HepG2 (cell line): ENCODE data around the gene RPS10. TPM values are rescaled to one million over a fixed set of nuclear protein-coding genes. Genes with fewer than 3 reads are reported as not detected.

Experiments
- ARID4A ChIP-seq: sonication (generic); formaldehyde crosslinking; IDR thresholded peaks from 2 replicates; pipeline ENCODE4 v1.5.0; 2020; ENCODE audit warnings: mild to moderate bottlenecking, missing genetic modification reagents, borderline replicate concordance
- ATF2 ChIP-seq: sonication (generic); formaldehyde crosslinking; IDR thresholded peaks from 2 replicates; pipeline ENCODE4 v1.4.0; 2020; ENCODE audit warnings: missing genetic modification reagents
- ATF4 ChIP-seq, 2 experiments: fragments of 450-650 bp in 1 of 2; sonication (generic) in 1 of 2; formaldehyde crosslinking; IDR thresholded peaks; 2 replicates each; pipeline versions ENCODE4 v1.5.0 to v1.8.0; 2020 to 2022; ENCODE audit warnings: mild to moderate bottlenecking in 1 of 2, missing genetic modification reagents in 1 of 2
- CREB3 ChIP-seq: sonication (generic); formaldehyde crosslinking; IDR thresholded peaks from 2 replicates; pipeline ENCODE4 v1.5.0; 2020; ENCODE audit warnings: missing genetic modification reagents
- CREM ChIP-seq, 2 experiments: sonication (generic) in 1 of 2; formaldehyde crosslinking in 1 of 2; IDR thresholded peaks; 2 replicates each; pipeline versions ENCODE4 v1.4.0 to v1.6.1; 2016 to 2020; ENCODE audit warnings: antibody characterized with exemption in 1 of 2, mild to moderate bottlenecking in 1 of 2, missing genetic modification reagents in 1 of 2
- FOXC1 ChIP-seq: sonication (generic); formaldehyde crosslinking; IDR thresholded peaks from 2 replicates; pipeline ENCODE4 v1.8.0; 2022; ENCODE audit warnings: mild to moderate bottlenecking, missing genetic modification reagents, borderline replicate concordance
- FUBP1 ChIP-seq: sonication (generic); formaldehyde crosslinking; IDR thresholded peaks from 2 replicates; pipeline ENCODE4 v1.5.1; 2020; ENCODE audit warnings: missing genetic modification reagents, mild to moderate bottlenecking, borderline replicate concordance
- HOXA5 ChIP-seq: sonication (generic); formaldehyde crosslinking; IDR thresholded peaks from 2 replicates; pipeline ENCODE4 v1.4.0; 2020; ENCODE audit warnings: missing genetic modification reagents
- IRX3 ChIP-seq: sonication (generic); formaldehyde crosslinking; IDR thresholded peaks from 2 replicates; pipeline ENCODE4 v1.8.1; 2023; ENCODE audit warnings: mild to moderate bottlenecking, low read depth, missing genetic modification reagents, borderline replicate concordance
- MIER2 ChIP-seq: IDR thresholded peaks from 2 replicates; pipeline ENCODE4 v1.6.1; 2016; ENCODE audit warnings: missing biosample characterization, missing genetic modification reagents
- TBX3 ChIP-seq: fragments of 450-650 bp; IDR thresholded peaks from 2 replicates; pipeline ENCODE4 v1.6.1; 2017; ENCODE audit warnings: antibody characterized with exemption, mild to moderate bottlenecking, inconsistent platforms, borderline replicate concordance
- TGIF2 ChIP-seq: IDR thresholded peaks from 2 replicates; pipeline ENCODE4 v1.6.1; 2016; ENCODE audit warnings: control low read depth, missing compliant biosample characterization
- ZIK1 ChIP-seq: sonication (generic); formaldehyde crosslinking; IDR thresholded peaks from 2 replicates; pipeline ENCODE4 v1.5.0; 2020; ENCODE audit warnings: mild to moderate bottlenecking, low read depth, missing genetic modification reagents, borderline replicate concordance
- ZKSCAN5 ChIP-seq: sonication (generic); formaldehyde crosslinking; IDR thresholded peaks from 2 replicates; pipeline ENCODE4 v1.5.1; 2020; ENCODE audit warnings: mild to moderate bottlenecking, missing genetic modification reagents
- ZNF205 ChIP-seq: IDR thresholded peaks from 2 replicates; pipeline ENCODE4 v1.6.1; 2018; ENCODE audit warnings: missing biosample characterization, missing genetic modification reagents
- ZNF607 ChIP-seq: sonication (generic); formaldehyde crosslinking; IDR thresholded peaks from 2 replicates; pipeline ENCODE4 v1.5.1; 2020; ENCODE audit warnings: missing genetic modification reagents, mild to moderate bottlenecking, borderline replicate concordance
- ZNF720 ChIP-seq: sonication (generic); formaldehyde crosslinking; IDR thresholded peaks from 2 replicates; pipeline ENCODE4 v1.4.0; 2020; ENCODE audit warnings: missing genetic modification reagents
- polyA plus RNA-seq, 8 experiments: library from polyadenylated mRNA; depleted of rRNA in 3 of 8; stranded (reverse) in 7 of 8; unstranded in 1 of 8; fragments of >200 nt; fragmentation: Illumina TruSeq in 4 of 8; extraction: Trizol in 4 of 8; gene quantifications; 2 replicates each; pipeline versions ENCODE4 v1.2.1 to v1.2.3, GENCODE V29; 2011 to 2016; ENCODE audit warnings: low read depth in 4 of 8, missing spikeins in 1 of 8, mixed read lengths in 1 of 8; ENCODE audit not compliant: insufficient read depth in 1 of 8
- total RNA-seq, 5 experiments: library from RNA; depleted of rRNA; stranded (reverse); fragments of >200 nt; fragmentation: Illumina TruSeq; extraction: Trizol; gene quantifications; 2 replicates each; pipeline ENCODE4 v1.2.3, GENCODE V29; 2016; ENCODE audit warnings: low read depth in 1 of 5

RPS10 gene
- total and polyA plus RNA-seq, 2 of the 13 experiments (the other 11 are each of a cell fraction or from before 2014, with no cell fraction given): 2,909 to 4,648 TPM

GRCh38 chr6:34390531-34391472, 35.1 kb downstream of the RPS10 start (continued):
- TF ChIP-seq FUBP1 (CRISPR knock-in tag): no peak
- no peak; the same call in 1 of the 2 replicates for TF ChIP-seq ATF2 (CRISPR knock-in tag)
- peak; percentile 11; the same call in 1 of the 2 replicates for TF ChIP-seq CREM (IDR thresholded peaks at IDR 0.05)
- no peak for TF ChIP-seq CREM (CRISPR knock-in tag; IDR thresholded peaks at IDR 0.05)
- no peak for TF ChIP-seq HOXA5 (CRISPR knock-in tag)
- peak in 1 of 2 experiments; percentile 18; a peak in 1 of 4 replicates for TF ChIP-seq ATF4 (CRISPR knock-in tag; IDR thresholded peaks at IDR 0.05)
- no peak for TF ChIP-seq IRX3 (CRISPR knock-in tag)
- TF ChIP-seq ZNF720 (CRISPR knock-in tag): no peak
- no peak for TF ChIP-seq ZIK1
- peak; percentile 78; the same call in 1 of the 2 replicates for TF ChIP-seq TGIF2 (CRISPR knock-in tag)
- no peak for TF ChIP-seq ARID4A
- TF ChIP-seq FOXC1: no peak
- no peak for TF ChIP-seq CREB3
- TF ChIP-seq ZNF205 (CRISPR knock-in tag): 0 out of 2 replicates have a peak, but pooled peaks have one; percentile 18
- no peak for TF ChIP-seq ZNF607 (CRISPR knock-in tag)
- TF ChIP-seq TBX3: no peak
- TF ChIP-seq ZKSCAN5 (CRISPR knock-in tag): no peak
- TF ChIP-seq MIER2 (CRISPR knock-in tag): peak; percentile 83
